Measurements from ENCODE around the gene POLR2L. TPM values are rescaled to one million over a fixed set of nuclear protein-coding genes. Genes with fewer than 3 reads are reported as not detected.

POLR2L gene
- total and polyA plus RNA-seq, 2 of the 13 experiments (the other 11 are each of a cell fraction or from before 2014, with no cell fraction given), result 104 to 114 TPM

DNA sequence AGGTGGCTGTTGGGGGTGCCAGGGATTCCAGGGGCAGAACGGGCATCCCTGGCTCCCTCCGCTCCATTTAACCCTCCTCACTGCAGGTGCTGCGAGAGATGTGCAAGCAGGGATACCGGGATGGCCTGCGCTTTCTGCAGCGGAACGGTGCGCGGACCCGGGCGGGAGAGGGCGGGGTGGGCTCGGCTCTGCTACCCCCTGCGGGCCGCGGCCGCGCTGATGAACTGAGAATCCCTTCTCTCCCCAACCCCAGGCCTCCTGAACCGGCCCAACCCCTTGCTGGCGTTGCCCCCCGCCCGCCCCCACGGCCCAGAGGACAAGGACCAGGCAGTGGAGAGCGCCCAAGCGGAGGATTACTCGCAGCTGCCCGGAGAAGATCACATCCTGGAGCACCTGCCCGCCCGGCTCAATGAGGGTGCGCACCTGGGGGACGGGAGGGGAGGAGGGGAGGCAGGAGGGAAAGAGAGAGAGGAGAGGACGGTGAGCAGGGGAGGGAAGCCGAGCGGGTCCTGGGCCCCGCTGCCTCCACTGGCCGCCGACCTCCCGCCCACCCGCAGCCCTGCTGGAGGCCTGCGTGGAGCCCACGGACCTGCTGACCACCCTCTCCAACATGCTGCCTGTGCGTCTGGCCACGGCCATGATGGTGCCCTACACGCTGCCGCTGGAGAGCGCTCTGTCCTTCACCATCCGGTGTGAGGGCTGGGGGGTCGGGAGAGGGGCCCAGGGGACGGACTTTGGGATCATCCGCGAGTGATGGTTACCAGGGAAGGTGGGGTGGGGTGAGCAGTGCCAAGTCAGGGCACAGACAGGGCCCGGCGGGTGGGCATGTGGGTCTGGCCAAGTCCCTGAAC is 18.7 kb downstream of the POLR2L start:
- Histone ChIP-seq H3K4me2 (ENCODE audit: low read depth, low read length) (no peak overlapping the region), H3K9ac (ENCODE audit: insufficient read depth, low read depth, low read length) (no peak overlapping the region), H3K27ac (ENCODE audit: extremely low read length, insufficient read depth, low read length) (no peak overlapping the region), H3K27me3 (ENCODE audit: control insufficient read depth in 1 of 2, insufficient read depth in 2 of 2, low read length in 2 of 2) (no peaks in the 10 kb centered on the region; a peak in 1 of 5 replicates), H3K9me3 (ENCODE audit: low read length) (no peaks in the 10 kb centered on the region), H2AFZ (ENCODE audit: low read length) (no peak overlapping the region), H3K79me2 (ENCODE audit: insufficient read depth, low read length) (peaks cover 20% of the 10 kb centered on the region), H4K20me1 (ENCODE audit: insufficient read depth, low read length) (peaks cover 20% of the 10 kb centered on the region), H3K36me3 (replicated peaks in 1 of 2; ENCODE audit: control insufficient read depth in 1 of 2, insufficient read depth in 2 of 2, low read length in 2 of 2) (peaks cover 8 to 22% of the 10 kb centered on the region in 2 experiments; a peak in 4 of 5 replicates), H3K4me1 (ENCODE audit: insufficient read depth, low read length) (peaks cover 48% of the 10 kb centered on the region), H3K4me3 (replicated peaks in 1 of 3; ENCODE audit: insufficient read depth in 1 of 3, low read depth in 2 of 3, low read length in 3 of 3) (no peak overlapping the region)
- no peak for TF ChIP-seq TAF15 (IDR thresholded peaks at IDR 0.05; ENCODE audit: low read depth, low read length, poor library complexity, severe bottlenecking)
- TF ChIP-seq FOSL2 (CRISPR knock-in tag; IDR thresholded peaks at IDR 0.05), result no peak
- TF ChIP-seq, protein P1, sequence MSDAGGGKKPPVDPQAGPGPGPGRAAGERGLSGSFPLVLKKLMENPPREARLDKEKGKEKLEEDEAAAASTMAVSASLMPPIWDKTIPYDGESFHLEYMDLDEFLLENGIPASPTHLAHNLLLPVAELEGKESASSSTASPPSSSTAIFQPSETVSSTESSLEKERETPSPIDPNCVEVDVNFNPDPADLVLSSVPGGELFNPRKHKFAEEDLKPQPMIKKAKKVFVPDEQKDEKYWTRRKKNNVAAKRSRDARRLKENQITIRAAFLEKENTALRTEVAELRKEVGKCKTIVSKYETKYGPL (CRISPR knock-in tag; IDR thresholded peaks at IDR 0.05), result no peak
- TF ChIP-seq, protein P2, sequence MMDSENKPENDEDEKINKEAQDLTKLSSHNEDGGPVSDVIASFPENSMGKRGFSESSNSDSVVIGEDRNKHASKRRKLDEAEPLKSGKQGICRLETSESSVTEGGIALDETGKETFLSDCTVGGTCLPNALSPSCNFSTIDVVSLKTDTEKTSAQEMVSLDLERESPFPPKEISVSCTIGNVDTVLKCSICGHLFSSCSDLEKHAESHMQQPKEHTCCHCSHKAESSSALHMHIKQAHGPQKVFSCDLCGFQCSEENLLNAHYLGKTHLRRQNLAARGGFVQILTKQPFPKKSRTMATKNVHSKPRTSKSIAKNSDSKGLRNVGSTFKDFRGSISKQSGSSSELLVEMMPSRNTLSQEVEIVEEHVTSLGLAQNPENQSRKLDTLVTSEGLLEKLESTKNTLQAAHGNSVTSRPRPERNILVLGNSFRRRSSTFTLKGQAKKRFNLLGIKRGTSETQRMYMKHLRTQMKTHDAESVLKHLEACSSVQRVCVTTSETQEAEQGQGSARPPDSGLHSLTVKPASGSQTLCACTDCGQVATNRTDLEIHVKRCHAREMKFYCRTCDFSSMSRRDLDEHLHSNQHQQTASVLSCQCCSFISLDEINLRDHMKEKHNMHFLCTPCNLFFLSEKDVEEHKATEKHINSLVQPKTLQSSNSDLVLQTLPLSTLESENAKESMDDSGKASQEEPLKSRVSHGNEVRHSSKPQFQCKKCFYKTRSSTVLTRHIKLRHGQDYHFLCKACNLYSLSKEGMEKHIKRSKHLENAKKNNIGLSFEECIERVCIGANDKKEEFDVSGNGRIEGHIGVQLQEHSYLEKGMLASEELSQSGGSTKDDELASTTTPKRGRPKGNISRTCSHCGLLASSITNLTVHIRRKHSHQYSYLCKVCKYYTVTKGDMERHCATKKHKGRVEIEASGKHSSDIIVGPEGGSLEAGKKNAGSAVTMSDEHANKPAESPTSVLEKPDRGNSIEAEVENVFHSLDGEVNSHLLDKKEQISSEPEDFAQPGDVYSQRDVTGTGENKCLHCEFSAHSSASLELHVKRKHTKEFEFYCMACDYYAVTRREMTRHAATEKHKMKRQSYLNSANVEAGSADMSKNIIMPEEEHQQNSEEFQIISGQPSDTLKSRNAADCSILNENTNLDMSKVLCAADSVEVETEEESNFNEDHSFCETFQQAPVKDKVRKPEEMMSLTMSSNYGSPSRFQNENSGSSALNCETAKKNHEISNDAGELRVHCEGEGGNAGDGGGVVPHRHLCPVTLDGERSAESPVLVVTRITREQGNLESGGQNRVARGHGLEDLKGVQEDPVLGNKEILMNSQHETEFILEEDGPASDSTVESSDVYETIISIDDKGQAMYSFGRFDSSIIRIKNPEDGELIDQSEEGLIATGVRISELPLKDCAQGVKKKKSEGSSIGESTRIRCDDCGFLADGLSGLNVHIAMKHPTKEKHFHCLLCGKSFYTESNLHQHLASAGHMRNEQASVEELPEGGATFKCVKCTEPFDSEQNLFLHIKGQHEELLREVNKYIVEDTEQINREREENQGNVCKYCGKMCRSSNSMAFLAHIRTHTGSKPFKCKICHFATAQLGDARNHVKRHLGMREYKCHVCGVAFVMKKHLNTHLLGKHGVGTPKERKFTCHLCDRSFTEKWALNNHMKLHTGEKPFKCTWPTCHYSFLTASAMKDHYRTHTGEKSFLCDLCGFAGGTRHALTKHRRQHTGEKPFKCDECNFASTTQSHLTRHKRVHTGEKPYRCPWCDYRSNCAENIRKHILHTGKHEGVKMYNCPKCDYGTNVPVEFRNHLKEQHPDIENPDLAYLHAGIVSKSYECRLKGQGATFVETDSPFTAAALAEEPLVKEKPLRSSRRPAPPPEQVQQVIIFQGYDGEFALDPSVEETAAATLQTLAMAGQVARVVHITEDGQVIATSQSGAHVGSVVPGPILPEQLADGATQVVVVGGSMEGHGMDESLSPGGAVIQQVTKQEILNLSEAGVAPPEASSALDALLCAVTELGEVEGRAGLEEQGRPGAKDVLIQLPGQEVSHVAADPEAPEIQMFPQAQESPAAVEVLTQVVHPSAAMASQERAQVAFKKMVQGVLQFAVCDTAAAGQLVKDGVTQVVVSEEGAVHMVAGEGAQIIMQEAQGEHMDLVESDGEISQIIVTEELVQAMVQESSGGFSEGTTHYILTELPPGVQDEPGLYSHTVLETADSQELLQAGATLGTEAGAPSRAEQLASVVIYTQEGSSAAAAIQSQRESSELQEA (CRISPR knock-in tag; IDR thresholded peaks at IDR 0.05; ENCODE audit: not compliant biosample characterization), result no peak
- TF ChIP-seq ZMYM4 (CRISPR knock-in tag; IDR thresholded peaks at IDR 0.05), result no peak
- peak; percentile 67 for TF ChIP-seq RBFOX2 (IDR thresholded peaks at IDR 0.05; ENCODE audit: low read depth, low read length)
- FAIRE-seq (no peak), ATAC-seq (no peak), DNase-seq (ENCODE audit: low spot score) (no peak)
- no TSS peak for BruUV-seq (replicated peaks)
- CTCF ChIA-PET (ENCODE audit: low intra/inter-chr PET ratio, low total read pairs), result no interaction called here
- in situ Hi-C loops (cut with HindIII; ENCODE audit: extremely low pct_ligation_motif_present, low pct_unique_long_range_greater_than_20kb), result no loop called here
- 99% methylated on average over 21 of the region's 53 CpGs for WGBS (ENCODE audit: low lambda C conversion rate)
- intact Hi-C loops (cut with micrococcal nuclease; ENCODE audit: unreplicated experiment), result no loop called here
- POLR2A ChIA-PET, result interaction anchor here (9.2 to 11.6 kb wide), 2 partner anchors 10 to 18 kb away, joined by 141 to 264 read pairs; partner anchors contain the start of genes CD151, CRACR2B, POLR2L and TSPAN4
